ENCODE measurements around the gene CENPM.

The CENPM gene

DNA sequence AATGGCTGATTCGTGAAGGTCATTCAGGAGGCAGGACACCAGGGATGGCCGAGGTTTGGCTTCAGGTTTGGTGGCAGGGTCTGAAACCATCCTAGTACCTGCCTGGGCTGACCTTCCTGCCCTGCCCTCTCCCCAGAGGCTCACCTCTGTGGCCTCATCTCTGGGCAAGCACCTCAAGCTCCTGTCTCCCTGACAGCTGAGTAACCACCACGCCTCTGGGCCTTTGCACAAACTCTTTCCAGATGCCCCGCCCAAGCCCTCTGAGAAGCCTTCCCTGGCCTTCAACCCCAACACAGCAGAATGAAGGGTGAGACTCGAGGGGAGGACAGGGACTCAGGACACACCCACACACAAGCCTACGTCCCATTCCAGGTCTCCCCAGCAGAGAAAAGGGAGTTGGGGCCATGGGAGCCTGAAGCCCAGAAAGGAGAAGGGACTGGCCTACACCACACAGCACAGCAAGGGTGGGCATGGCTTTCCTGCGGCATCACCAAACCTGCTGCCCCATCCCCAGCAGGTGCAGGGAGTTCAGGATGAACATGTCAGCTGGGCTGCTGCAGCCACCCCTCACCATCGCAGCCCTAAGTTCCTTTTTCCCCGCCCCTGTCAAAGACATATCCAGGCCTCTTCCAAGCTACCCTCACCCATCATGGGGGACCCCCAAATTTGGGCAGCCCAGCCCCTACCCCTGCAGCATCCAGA, 34.5 kb downstream of the CENPM start:
- DNase-seq: no peak

DNA sequence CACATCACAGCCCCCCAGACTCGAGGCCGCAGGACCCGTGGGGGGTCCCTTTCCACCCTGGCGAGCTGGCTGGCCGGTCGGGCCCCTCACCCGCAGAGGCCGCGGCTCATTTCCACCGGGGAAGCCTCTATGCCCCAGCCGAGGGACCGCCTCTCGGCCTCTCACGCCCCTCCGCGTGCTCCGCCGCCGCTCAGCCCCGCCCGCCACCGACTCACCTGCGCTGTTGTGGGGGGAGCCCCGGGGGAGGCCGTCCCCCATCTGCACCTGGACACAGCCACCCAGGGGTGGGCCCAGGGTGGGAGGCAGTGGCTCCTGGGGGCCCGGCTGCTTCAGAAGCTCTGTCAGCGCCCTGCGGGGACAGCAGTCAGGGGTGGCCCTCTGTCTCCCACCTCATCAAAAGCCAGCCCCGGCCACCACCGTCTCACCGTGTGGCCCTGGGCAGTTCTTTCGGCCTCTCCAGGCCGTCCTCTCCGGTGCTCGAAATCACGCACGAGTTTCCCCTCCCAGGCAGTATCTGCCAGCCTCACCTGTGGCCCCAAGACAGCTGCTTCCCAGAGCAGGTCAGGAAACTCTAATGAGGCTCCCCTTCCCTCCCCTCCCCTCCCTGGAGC, 35.8 kb downstream of the CENPM start:
- no peak for DNase-seq

DNA sequence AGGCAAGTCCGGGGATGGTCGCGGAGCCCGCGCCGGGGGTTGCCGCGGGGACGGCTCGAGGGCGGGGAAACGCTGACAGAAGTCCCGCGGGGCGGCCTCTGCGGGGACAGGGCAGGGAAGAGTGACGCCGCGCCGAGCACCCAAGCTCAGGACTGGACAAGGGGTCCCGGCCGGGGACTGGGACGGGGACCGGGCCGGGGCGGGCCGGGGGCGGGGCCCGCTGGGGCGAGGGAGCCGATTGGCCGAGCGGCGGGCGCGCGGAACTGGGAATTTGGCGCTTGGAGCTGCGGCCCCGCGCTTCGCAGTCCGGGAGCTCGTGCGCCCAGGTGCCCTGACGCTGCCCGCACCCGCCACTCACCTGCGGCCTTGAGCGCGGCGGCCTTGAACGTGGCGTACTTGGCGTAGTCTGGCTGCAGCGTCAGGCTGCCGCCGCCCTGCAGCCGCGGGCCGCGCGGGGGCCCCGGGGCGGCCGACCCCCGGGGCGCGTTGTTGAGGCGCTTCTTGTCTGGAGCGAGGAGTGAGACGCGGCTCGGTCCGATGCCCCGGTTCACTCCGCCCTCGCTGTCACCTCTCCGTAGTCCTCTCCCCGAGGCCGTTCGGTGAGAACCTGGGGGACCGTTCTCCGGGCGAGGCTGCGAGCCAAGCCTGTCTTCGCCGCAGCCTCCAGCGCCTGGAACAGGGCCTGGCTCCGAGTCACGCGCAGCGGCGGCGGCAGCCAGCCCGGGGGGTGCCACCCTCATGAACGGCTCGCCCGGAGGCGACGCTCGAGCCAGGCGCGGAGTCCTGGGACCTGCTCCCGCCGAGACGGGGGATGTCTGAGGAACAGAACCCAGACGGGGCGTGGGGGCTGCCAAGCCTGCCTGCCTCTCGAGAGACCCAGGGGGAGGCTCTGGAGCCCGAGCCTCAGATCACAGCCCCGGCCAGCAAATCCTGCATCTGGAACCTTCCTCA, 36.6 kb downstream of the CENPM start:
- no peak for DNase-seq

DNA sequence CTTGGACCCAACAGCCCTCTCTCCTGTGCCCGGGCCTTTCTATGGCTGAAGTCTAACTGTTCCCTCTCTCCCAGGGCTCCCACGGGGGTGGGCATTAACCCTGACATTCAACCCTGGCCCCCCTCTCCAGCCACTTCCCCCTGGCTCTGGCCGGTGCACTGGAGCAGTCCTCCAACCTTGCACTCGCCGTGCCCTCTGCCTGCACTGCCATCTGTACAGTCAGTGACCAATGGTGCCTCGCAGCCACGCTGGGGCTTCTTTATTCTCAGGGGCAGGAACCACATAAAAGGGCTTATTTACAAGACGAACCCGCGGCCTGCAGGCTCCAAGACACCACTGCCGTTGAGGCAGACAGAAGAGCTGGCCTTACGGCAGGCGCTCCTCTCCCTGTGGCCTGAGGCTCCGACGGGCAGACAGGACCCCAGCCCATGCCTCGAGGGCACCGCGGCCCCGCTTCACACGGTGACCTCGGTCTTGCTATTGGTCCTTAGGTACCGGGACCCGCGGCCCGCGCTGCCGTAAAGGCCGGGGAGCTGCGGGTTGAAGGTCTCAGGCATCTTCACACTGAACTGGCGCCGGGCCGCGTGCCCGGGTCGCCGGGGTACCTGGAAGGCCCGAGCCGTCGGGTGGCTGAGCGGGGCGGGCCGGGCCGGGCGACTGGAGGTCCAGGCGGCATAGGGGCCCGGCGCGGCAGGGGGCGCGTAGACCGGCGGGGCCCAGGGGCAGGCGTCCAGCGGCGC, 37.5 kb downstream of the CENPM start:
- DNase-seq: no peak

DNA sequence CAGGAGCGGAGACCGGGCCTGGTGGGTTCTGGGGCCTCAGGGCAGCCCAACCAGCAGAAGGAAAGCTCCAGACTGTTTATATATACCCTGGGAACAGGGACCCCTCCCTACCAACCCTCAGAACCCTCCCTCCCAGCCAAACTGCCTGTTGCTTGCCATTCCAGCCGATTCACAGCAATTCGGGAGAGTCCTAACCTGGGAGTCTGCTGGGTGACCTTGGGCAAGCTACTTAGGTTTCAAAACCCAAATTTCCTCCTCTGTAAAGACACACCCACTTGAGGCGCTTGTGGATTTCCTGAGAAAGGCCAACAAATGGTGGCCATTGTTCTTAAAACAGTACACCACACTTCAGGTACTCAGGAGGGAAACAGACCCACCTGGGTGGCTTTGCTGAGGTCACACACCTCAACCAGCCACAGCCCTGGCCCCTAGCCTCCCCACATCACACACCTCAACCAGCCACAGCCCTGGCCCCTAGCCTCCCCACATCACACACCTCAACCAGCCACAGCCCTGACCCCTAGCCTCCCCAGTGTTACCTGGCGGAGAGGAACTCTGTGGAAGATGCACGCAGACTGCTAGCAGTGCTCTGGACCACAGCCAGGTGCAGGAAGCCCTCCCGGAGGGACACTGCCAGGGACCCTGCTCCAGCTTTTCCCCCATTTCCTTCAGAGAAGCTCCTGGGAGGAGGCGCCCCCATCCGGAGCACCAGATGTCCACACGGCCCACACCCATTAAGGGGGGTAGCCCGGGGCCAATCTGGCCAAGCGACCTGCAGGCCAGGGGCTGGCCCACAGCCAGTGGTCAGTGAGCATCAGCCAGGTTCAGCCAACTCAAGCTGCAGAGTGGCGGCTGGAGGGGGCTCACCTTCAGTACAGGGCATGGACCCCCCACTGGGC, 38.3 kb downstream of the CENPM start:
- DNase-seq: no peak

DNA sequence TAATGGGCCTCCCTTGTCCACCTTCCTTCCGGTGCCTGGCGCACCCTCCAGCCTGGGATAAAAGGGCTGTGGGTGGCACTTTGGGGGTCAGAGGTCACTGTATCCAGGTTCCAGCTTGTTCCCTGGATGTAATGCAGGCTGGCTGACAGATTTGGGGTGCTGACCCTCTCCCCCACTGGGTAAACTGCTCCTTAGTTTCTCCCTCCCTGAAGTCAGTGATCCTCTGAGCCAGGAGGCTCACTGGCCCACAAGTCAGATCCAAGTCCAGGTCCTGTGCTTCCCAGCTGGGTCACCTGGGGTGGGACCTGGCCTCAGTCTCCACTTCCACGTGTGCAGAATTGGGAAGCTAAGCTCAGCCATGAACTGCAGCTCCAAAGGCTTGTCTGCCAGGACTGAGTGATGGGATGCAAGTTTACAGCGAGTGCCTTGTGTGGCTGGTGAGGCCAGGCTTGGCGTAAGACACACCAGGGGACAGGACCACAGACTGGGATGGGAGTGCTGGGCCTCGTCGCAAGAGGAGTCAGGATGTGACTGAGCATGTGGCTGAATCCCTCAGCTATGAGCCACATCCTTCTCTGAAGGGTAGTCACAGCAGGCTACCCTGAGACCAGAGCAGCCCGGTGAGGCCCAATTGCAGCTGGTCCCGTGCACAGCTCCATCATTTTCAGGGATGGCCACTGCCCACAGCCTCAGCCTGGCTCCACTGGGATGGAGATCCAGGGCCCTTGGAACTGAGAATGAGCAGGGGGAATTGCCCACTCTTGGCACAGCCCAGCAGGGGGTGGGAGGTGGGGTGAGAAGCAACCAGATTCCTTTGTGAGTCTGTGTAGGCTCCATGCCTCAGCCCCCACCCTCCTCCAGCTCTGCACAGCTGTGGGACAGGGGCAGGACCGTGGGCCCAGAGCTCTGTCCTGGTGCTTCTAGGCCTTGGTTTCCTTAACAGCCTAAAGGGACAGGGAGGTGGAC, 39.2 kb downstream of the CENPM start:
- DNase-seq: no peak

DNA sequence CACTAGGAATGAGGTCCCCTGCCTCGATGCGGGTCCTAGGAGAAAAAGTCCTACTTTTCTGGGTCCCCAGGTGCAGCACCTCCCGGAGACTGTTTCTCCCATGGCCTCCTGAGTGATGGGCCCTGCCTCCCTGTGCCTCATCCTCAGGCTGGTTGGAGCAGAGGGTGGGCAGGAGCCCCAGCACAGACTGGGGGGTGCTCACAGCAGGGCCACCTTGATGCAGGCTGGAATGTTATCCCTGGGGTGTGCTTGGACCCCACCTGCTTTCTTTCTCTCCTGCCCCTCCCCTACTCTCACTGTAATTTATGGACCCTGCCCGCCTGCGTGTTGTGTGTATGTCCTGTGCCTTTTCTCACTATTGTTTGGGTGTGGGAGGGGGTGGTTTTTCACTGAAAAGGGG, 40.1 kb downstream of the CENPM start:
- DNase-seq: no peak

DNA sequence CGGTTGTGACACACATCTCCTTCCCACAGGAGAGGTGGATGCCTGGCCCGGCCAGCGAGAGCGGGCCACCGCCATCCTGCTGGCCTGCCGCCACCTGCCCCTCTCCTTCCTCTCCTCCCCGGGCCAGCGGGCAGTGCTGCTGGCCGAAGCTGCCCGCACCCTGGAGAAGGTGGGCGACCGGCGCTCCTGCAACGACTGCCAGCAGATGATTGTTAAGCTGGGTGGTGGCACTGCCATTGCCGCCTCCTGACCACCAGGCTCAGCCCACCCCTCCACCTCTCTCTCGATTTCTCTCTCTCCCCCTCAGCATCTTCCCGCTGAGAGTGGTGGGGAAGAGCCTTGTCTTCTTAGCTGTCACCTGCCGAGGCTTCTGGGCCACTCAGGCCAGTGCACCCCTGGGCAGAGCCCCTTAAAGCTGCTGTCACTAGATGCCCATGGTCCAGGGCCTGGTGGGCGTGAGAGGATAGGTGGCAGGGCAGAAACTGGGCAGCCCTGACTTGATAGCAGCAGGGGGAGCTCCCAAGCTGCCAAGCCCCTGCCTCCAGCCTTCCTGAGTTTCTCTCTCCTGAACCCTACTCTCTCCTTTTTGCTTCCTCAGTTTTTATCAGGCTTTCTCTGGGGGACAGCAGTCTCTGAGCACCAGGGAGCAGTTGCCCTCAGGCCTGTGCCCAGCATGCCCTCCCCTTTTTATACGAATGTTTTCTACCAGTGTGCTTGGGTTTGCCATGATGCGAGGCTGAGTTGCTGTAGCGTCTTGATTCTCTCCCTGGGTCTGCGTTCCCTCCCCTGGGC, 41.3 kb downstream of the CENPM start:
- no peak for DNase-seq

DNA sequence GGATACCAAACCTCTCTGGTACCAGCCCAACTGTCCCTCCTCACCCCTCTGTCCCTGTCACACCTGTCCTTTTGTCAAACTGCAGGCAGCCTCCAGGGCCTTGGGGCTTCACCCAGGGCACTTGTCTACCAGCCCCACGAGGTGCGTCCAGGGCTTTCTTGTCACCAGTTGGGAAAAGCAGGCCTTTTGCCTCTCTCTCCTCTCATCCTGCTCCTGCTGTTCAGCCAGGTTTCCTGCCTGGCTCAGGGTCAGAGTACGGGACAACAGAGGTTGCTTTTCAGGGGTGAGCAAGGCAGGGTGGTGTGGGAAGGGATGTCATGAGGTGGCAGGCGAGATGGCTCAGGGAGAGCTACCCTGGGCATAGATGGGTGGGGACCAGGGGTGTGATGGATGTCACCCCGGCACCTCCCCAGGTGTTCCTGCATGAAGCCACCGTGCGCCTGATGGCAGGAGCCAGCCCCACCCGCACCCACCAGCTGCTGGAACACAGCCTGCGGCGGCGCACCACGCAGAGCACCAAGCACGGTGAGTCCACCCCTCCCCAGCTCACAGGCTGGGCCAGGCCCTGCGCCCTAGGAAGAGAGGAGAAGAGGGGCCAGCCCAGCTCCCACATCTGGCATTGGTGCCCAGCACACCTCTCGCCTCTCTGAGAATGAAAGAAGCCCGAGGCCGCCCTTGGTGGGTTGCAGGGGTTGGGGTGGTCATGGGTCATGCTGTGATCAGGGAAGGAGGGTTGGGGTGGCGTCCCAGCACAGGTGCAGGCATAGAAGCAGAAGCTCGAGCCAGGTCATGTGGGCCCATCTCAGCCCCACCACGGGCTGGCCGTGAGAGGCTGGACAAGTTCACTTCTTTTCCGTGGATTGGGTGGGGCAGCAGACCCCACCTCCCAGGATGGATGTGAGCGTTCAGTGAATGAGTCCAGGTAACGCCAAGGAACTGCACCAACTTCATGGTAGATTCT, 42.2 kb downstream of the CENPM start:
- DNase-seq: no peak

DNA sequence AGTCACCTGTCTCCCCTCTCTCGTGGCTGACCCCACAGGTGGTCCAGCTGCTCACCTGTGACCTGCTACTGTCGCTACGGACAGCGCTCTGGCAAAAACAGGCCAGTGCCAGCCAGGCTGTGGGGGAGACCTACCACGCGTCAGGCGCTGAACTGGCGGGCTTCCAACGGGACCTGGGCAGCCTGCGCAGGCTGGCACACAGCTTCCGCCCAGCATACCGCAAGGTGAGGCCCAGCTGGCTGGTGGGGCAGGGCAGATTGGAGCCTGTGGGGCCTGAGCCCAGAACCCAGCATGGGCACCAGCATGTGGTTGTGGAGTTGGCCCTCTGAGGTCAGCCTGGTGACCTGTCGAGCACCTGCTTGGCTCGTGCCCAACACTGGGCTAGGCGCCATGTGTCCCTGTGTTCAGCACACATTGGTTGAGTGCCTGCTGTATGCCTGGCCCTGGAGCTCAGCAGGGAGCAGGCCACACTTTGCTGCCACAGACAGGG, 44.0 kb downstream of the CENPM start:
- no peak for DNase-seq

DNA sequence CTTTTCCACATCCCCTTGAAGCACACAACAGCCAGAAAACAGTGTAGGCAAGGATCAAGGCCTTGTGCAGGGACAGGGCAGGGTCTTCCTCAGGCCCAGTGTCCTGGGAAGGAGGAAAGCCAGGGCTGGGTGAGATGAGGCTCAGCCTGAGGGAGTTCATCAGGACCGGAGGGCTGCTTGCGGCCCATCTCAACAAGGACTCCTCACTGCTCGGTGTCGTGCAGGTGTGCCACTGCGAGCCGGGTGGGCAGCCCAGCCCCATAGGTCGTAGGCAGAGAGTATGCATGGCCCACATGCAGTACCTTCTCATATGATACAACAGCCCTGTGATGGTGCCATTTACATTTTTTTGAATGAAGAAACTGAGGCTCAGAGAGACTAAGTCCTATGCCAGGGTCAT, 44.9 kb downstream of the CENPM start:
- DNase-seq: no peak

DNA sequence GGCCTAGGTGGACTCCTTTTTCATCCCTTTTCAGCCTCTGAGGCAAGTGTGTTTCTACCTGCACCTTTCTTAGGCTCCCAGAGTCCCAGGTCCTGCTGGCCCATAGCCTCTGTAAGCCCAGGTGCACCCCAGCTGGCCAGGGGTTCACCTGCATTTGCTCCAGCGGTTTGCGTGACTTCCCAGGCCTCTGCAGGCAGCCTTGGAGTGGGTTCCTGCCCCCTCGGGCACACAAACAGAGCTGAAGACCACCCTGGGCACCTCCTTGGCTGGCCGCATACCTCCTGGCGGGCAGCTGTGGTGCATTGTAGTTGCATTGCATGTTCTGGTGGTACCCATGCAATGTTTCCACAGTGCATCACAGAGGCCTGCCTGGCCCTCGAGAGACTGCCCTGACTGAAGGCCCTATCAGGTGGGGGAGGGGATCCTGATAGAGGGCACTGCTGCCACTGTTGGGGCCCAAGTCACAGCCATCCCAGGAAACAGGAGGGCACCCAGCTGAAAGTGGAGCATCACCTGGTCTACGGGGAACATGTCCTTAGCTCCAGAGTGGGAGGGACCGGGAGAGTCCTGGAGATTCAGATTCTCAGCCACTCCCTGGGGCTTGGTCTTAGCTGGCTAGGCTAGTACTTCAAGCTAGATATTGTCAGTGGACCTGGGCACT, 46.2 kb downstream of the CENPM start:
- DNase-seq: no peak

DNA sequence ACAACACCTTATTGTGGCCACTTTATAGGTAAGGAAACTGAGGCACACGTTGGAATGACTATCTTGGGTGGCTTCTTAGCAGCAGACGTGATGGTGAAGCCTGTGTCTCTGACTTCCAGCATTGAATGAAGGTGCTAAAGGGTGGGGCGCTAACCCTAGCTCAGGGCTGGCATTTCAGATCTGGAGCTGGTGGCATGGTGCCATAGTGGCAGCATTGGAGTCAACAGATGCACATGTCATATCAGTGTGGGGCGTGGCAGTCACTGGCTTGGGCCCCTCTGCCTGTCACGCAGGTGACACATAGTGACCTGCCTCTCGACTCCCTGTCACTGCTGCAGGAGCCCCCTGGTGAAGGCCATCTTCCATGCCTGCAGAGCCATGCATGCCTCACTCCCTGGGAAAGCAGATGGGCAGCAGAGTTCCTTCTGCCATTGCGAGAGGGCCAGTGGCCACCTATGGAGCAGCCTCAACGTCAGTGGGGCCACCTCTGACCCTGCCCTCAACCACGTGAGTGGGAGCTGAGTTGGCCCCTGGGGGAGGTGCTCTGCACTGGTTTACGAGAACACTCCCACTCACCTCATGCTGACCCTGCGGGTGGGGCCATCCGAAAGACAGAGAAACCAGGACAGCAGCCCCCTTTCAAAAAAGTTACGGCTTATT, 46.8 kb downstream of the CENPM start:
- no peak for DNase-seq

DNA sequence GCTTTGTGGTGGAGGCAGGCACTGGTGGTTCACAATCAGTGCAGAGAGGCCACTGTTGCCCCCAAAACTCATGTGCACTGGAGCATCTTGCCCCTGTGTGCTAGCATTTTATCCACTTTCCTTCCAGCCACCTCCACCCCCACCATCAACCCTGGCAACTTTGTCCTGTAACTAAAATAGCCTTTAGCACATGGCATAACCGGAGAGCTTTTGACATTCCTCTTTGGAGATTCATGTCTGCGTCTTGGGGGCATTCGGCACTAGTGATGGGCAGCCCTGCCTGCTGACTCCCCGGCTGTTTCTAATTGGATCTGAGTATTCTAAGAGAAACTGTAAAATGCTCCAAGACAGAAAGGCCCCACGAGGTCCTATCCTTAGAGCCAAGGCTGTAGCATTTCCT, 47.8 kb downstream of the CENPM start:
- no peak for DNase-seq

DNA sequence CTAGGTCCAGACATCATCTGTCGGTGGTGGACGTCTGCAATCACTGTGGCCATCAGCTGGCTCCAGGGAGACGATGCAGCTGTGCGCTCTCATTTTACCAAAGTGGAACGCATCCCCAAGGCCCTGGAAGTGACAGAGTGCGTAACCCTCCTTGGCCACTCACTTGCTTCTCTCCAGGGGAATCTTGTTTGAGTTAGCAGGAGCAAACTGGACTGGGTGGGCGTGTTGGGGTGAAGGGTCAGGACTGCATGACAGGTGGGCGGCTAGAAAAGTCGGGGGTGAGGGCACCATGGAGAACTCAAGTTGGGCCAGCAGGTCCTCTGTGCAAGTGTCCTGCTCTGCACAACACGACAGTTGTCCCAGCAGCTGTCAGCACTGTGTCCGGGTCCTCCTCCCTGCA, 48.3 kb downstream of the CENPM start:
- DNase-seq: no peak

DNA sequence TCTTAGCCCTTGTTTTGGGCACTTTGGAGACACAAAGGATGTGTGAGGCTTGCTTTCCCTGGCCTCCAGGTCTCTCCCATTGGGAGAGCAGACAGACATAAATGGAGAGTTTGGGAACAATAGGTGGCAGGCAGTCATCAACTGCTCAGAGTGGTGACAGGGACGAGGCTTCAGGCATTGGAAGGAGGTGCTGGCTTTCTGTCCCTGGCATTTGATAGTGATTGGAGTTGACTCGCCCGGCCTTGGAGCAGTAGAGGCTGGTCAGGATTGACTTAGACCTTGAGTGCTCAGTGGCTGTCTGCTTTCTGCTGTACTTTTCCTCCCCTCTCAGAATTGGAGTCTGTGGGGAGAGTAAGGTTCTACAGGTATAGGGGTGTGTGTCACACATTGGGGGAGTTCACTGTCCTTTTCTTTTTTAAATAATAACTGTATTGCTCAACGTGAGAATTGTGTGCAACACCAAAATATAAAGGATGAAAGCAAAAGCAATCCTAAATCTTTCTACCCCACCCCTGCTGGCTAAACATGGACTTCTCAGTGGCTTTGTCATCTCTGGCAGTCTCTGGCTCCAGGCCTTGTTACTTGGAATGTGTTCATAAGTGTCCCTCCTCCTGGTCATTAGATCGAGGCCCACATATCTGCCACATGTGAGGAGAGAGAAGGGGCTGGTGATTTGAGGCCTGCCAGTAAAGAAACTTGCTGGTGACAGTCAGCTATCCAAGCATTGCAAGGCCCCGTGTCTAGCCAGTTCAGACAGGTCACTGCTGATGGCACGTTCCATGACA, 53.2 kb downstream of the CENPM start:
- no peak for DNase-seq

DNA sequence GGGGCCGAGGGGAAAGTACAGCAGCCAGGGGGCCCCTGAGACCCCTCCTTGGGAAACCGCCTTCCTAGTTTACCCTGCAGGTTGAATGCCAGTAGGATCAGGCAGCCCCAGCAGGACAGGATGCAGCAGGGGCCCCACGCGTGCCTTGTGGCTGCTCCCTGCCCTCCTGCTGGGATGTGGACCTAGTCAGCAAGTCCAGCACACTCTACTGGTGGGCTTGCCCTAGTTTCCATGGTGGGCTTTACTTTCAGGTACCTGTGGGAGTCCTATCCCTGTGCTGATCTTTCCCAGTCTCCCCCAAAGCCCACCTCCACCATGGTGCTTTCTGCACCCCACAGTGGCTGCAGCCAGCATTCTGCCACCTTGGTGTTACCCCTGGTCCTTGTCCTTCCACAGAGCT, 54.2 kb downstream of the CENPM start:
- DNase-seq: no peak

Measured in NCI-H187 (cell line).